ENCODE results near the gene SLC25A45. TPM values are rescaled to one million over a fixed set of nuclear protein-coding genes. Genes with fewer than 3 reads are reported as not detected.

The SLC25A45 gene, protein sequence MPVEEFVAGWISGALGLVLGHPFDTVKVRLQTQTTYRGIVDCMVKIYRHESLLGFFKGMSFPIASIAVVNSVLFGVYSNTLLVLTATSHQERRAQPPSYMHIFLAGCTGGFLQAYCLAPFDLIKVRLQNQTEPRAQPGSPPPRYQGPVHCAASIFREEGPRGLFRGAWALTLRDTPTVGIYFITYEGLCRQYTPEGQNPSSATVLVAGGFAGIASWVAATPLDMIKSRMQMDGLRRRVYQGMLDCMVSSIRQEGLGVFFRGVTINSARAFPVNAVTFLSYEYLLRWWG
- 15.3 and 19.4 TPM in 2 replicates for total RNA-seq

- Mint-ChIP-seq H3K27me3 (ENCODE audit: insufficient read depth) (no peaks in the 10 kb centered on the region), H3K27ac (peak within 1 kb of the TSS; percentile 99), H3K36me3 (ENCODE audit: low read depth) (peaks cover 5% of the 10 kb centered on the region), H3K4me3 (peak within 1 kb of the TSS; percentile 92), H3K4me1 (ENCODE audit: low read depth) (peaks cover 34% of the 10 kb centered on the region), H3K9me3 (no peaks in the 10 kb centered on the region)
- DNase-seq (ENCODE audit: low spot score), result peak; percentile 87
- intact Hi-C loops (cut with micrococcal nuclease), result loop anchor here (1.0 to 2.0 kb wide), 11 partner anchors 27 to 247 kb away; partner anchors contain the start of genes DPF2, TIGD3 and ZNRD2
These were observed at the start of gene SLC25A45 for GRCh38 chr11:65382033-65382803. TSS of gene SLC25A45 (minus strand) at chr11:65382646. CDS start at chr11:65381951, 695 bp downstream.

DNA sequence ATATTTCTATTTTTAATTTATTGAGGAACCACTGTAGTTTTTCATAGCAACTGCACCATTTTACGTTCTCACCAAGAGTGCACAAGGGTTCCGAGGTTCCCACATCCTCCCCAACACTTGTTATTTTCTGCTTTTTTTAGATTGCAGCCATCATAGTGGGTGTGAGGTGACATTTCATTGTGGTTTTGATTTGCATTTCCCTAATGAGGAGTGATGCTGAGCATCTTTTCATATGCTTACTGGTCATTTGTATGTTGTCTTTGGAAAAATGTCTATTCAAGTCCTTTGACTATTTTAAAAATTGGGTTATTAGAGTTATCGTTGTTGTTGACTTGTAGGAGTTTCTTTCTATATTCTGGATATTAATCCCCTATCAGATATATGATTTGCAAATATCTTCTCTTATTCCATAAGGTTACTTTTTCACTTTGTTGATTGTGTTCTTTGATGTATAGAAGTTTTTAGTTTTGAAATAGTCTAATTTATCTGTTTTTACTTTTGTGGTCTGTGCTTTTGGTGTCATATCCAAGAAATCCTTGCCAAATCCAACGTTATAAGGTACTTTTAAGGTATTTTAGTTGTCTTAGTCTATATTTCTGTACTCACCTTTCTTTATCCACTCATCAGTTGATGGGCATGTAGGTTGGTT lies 49.1 kb upstream of the SLC25A45 start:
- Mint-ChIP-seq H3K4me3 (peak overlapping the region; percentile 69), H3K36me3 (ENCODE audit: low read depth) (peaks cover 55% of the 10 kb centered on the region), H3K9me3 (no peaks in the 10 kb centered on the region), H3K27ac (peak overlapping the region; percentile 75), H3K27me3 (ENCODE audit: insufficient read depth) (no peaks in the 10 kb centered on the region), H3K4me1 (ENCODE audit: low read depth) (peaks cover 95% of the 10 kb centered on the region)
- peak; percentile 42 for DNase-seq (ENCODE audit: low spot score)
- intact Hi-C loops (cut with micrococcal nuclease), result loop anchor here (1.0 to 2.0 kb wide), 2 partner anchors 8 to 23 kb away; no protein-coding TSS in a partner anchor

- Mint-ChIP-seq H3K27ac (peak overlapping the region; percentile 99), H3K4me3 (peak overlapping the region; percentile 99), H3K27me3 (ENCODE audit: insufficient read depth) (no peaks in the 10 kb centered on the region), H3K9me3 (no peaks in the 10 kb centered on the region), H3K4me1 (ENCODE audit: low read depth) (peaks cover 93% of the 10 kb centered on the region), H3K36me3 (ENCODE audit: low read depth) (peaks cover 57% of the 10 kb centered on the region)
- DNase-seq (ENCODE audit: low spot score), result no peak
- intact Hi-C loops (cut with micrococcal nuclease), result loop anchor here (1.0 kb wide), 1 partner anchor 9 kb away; no protein-coding TSS in a partner anchor
These were observed 48.2 kb upstream of the SLC25A45 start for GRCh38 chr11:65430406-65431217.

- no peaks in the 10 kb centered on the region for H3K9me3 Mint-ChIP-seq
- H3K36me3 Mint-ChIP-seq (ENCODE audit: low read depth), result peaks cover 57% of the 10 kb centered on the region
These were observed 47.4 kb upstream of the SLC25A45 start for GRCh38 chr11:65429724-65430405.

DNA sequence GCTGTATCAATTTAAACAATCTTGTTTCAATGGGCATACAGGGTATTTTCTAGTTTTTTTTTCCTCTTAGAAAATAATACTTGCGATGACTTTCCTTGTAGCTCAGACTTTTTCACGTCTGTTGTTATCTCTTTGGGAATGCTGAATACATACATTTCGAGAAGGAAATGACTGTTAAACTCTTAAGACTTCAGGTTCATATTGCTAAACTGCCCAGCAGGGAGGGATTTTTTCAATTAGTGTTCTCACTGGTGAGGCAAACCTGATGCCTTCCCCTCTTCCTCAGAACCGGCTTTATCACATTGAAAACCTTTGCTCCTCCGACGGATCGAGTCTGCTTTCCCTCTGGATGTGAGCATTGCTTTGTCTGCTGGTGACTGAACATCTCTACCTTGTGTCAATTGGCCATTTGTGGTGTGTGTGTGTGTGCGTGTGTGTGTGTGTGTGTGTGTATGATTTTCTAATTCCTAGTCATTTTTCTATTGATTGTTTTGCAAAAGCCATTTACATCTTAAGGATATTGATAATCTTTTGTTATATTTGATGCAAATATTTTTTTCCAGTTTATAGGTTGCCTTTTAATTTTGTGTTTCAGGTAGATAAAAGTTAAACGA lies 46.7 kb upstream of the SLC25A45 start:
- peaks cover 57% of the 10 kb centered on the region for H3K36me3 Mint-ChIP-seq (ENCODE audit: low read depth)
- H3K4me1 Mint-ChIP-seq (ENCODE audit: low read depth), result peaks cover 91% of the 10 kb centered on the region
- no peak for DNase-seq (ENCODE audit: low spot score)
- H3K27ac Mint-ChIP-seq, result peak overlapping the region; percentile 99
- H3K27me3 Mint-ChIP-seq (ENCODE audit: insufficient read depth), result no peaks in the 10 kb centered on the region
- peak overlapping the region; percentile 99 for H3K4me3 Mint-ChIP-seq
- no peaks in the 10 kb centered on the region for H3K9me3 Mint-ChIP-seq
- intact Hi-C loops (cut with micrococcal nuclease), result no loop called here

More at GRCh38 chr11:65429724-65430405, 47.4 kb upstream of the SLC25A45 start:
- H3K4me1 Mint-ChIP-seq (ENCODE audit: low read depth), result peaks cover 92% of the 10 kb centered on the region
- intact Hi-C loops (cut with micrococcal nuclease), result no loop called here
- H3K4me3 Mint-ChIP-seq, result peak overlapping the region; percentile 99
- peak; percentile 44 for DNase-seq (ENCODE audit: low spot score)
- H3K27ac Mint-ChIP-seq, result peak overlapping the region; percentile 99
- no peaks in the 10 kb centered on the region for H3K27me3 Mint-ChIP-seq (ENCODE audit: insufficient read depth)

- Mint-ChIP-seq H3K36me3 (ENCODE audit: low read depth) (peaks cover 60% of the 10 kb centered on the region), H3K4me3 (peak overlapping the region; percentile 99), H3K4me1 (ENCODE audit: low read depth) (peaks cover 89% of the 10 kb centered on the region), H3K27ac (peak overlapping the region; percentile 99), H3K9me3 (no peaks in the 10 kb centered on the region), H3K27me3 (ENCODE audit: insufficient read depth) (peaks cover 3% of the 10 kb centered on the region)
- intact Hi-C loops (cut with micrococcal nuclease), result no loop called here
- DNase-seq (ENCODE audit: low spot score), result no peak
These were observed 46.2 kb upstream of the SLC25A45 start for GRCh38 chr11:65428578-65429067.

DNA sequence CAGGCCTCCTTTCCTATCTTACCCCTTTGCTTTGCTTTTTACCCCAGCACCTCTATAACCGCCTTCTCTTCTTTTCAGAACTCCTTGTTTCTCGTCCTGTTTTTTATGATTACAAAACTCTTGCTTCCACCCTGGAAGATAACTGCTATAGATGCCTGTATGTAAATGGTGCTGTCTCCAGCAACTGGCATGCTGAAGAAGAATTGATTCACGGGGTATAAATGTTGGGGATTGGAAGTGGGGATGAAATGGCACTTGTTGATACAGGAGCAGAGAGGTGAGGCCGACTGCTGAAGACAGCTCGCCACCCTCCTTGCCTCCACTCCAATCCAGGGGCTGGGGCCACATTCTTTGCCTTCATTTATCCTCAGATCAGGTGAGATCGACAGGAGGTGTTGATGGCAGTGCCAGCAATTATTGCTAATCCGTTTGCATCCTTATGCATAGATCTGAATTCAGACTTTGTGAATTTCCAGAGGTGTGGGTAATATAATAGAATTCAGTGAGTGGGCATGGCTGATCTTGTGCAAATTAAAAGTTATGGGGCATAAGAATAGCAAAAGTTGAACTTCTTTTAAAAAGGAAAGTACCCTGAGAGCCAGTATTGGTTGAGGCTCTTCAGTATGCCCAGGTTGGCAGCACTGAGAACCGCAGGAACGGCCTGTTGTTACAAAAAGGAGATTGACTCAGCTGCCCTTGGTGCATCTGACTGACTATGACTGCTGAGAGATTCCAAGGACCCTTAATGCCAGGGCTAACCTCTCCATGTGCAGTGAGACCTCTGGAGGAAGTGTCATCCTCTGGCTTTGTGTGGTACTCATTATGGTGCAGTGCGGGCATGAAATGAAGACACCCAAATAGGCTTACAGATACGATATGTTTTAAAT lies 45.5 kb upstream of the SLC25A45 start:
- H3K36me3 Mint-ChIP-seq (ENCODE audit: low read depth), result peaks cover 62% of the 10 kb centered on the region
- H3K4me1 Mint-ChIP-seq (ENCODE audit: low read depth), result peaks cover 84% of the 10 kb centered on the region
- peaks cover 4% of the 10 kb centered on the region for H3K27me3 Mint-ChIP-seq (ENCODE audit: insufficient read depth)
- peak overlapping the region; percentile 99 for H3K27ac Mint-ChIP-seq
- H3K4me3 Mint-ChIP-seq, result peak overlapping the region; percentile 99
- no peak for DNase-seq (ENCODE audit: low spot score)
- H3K9me3 Mint-ChIP-seq, result no peaks in the 10 kb centered on the region
- intact Hi-C loops (cut with micrococcal nuclease), result loop anchor here (2.0 kb wide), 2 partner anchors 13 to 143 kb away; partner anchors contain the start of gene ZNRD2

- intact Hi-C loops (cut with micrococcal nuclease), result loop anchor here (1.0 to 2.0 kb wide), 5 partner anchors 9 to 144 kb away; partner anchors contain the start of gene ZNRD2
- peaks cover 76% of the 10 kb centered on the region for H3K4me1 Mint-ChIP-seq (ENCODE audit: low read depth)
- peak overlapping the region; percentile 99 for H3K4me3 Mint-ChIP-seq
- H3K27ac Mint-ChIP-seq, result peak overlapping the region; percentile 99
- H3K36me3 Mint-ChIP-seq (ENCODE audit: low read depth), result peaks cover 63% of the 10 kb centered on the region
- DNase-seq (ENCODE audit: low spot score), result no peak
- H3K9me3 Mint-ChIP-seq, result no peaks in the 10 kb centered on the region
- peaks cover 10% of the 10 kb centered on the region for H3K27me3 Mint-ChIP-seq (ENCODE audit: insufficient read depth)
These were observed 44.6 kb upstream of the SLC25A45 start for GRCh38 chr11:65426839-65427690.

GRCh38 chr11:65425971-65426838 lies 43.8 kb upstream of the SLC25A45 start:
- Mint-ChIP-seq H3K27ac (peak overlapping the region; percentile 99), H3K4me1 (ENCODE audit: low read depth) (peaks cover 71% of the 10 kb centered on the region), H3K9me3 (no peaks in the 10 kb centered on the region), H3K4me3 (peak overlapping the region; percentile 99), H3K27me3 (ENCODE audit: insufficient read depth) (peaks cover 10% of the 10 kb centered on the region), H3K36me3 (ENCODE audit: low read depth) (peaks cover 62% of the 10 kb centered on the region)
- DNase-seq (ENCODE audit: low spot score), result no peak
- intact Hi-C loops (cut with micrococcal nuclease), result loop anchor here (1.0 to 2.0 kb wide), 5 partner anchors 8 to 145 kb away; partner anchors contain the start of gene ZNRD2
